Loucy (cell line): Measurements from ENCODE around the gene RNASE7.

ENCODE experiments used
- H2AFZ ChIP-seq: fragments of 200-600 bp; sonication (generic); 2 replicates; pipeline ENCODE4 v1.6.0; 2016; ENCODE audit warnings: antibody characterized with exemption, mild to moderate bottlenecking, low read length, moderate library complexity
- H3F3A ChIP-seq: fragments of 200-600 bp; 2 replicates; pipeline ENCODE4 v1.6.0; 2016; ENCODE audit warnings: antibody characterized with exemption, low read depth, mild to moderate bottlenecking
- H3K27me3 ChIP-seq: fragments of 200-600 bp; sonication (generic); 2 replicates; pipeline ENCODE4 v1.6.1; 2014; ENCODE audit warnings: low read length, mild to moderate bottlenecking; ENCODE audit not compliant: insufficient read depth, poor library complexity, severe bottlenecking
- H3K36me3 ChIP-seq: fragments of 200-600 bp; sonication (generic); 2 replicates; pipeline ENCODE4 v1.6.1; 2016; ENCODE audit warnings: low read length; ENCODE audit not compliant: insufficient read depth
- H3K4me1 ChIP-seq: fragments of 200-600 bp; sonication (generic); 2 replicates; pipeline ENCODE4 v1.5.1; 2014; ENCODE audit warnings: low read length, mild to moderate bottlenecking; ENCODE audit not compliant: insufficient read depth, poor library complexity, severe bottlenecking
- H3K4me2 ChIP-seq: fragments of 200-600 bp; sonication (generic); 2 replicates; pipeline ENCODE4 v1.6.0; 2014; ENCODE audit warnings: antibody characterized with exemption, low read length, low read depth, mild to moderate bottlenecking; ENCODE audit not compliant: poor library complexity, severe bottlenecking
- H3K4me3 ChIP-seq: fragments of 200-600 bp; sonication (generic); 2 replicates; pipeline ENCODE4 v1.5.1; 2014; ENCODE audit warnings: low read length, mild to moderate bottlenecking, mixed read lengths; ENCODE audit not compliant: poor library complexity, severe bottlenecking
- H3K79me2 ChIP-seq: fragments of 200-600 bp; sonication (generic); 2 replicates; pipeline ENCODE4 v1.6.1; 2014; ENCODE audit warnings: low read length; ENCODE audit not compliant: insufficient read depth
- H3K9ac ChIP-seq: fragments of 200-600 bp; sonication (generic); 2 replicates; pipeline ENCODE4 v1.6.0; 2014; ENCODE audit warnings: mild to moderate bottlenecking, low read depth, low read length, moderate library complexity; ENCODE audit not compliant: poor library complexity, severe bottlenecking
- H3K9me2 ChIP-seq: fragments of 200-600 bp; sonication (generic); replicated peaks from 2 replicates; pipeline ENCODE4 v1.6.1; 2016; ENCODE audit warnings: low read depth, low read length, mixed read lengths
- H3K9me3 ChIP-seq: fragments of 200-600 bp; sonication (generic); 2 replicates; pipeline ENCODE4 v1.6.1; 2014; ENCODE audit warnings: mild to moderate bottlenecking, antibody characterized with exemption, low read length, low read depth; ENCODE audit not compliant: insufficient read depth
- H4K20me1 ChIP-seq: fragments of 200-600 bp; sonication (generic); 2 replicates; pipeline ENCODE4 v1.6.0; 2014; ENCODE audit warnings: antibody characterized with exemption, low read length, mild to moderate bottlenecking; ENCODE audit not compliant: insufficient read depth, poor library complexity, severe bottlenecking
- EZH2phosphoT487 ChIP-seq: fragments of 200-600 bp; IDR thresholded peaks from 2 replicates; pipeline ENCODE4 v1.6.1; 2018; ENCODE audit warnings: antibody characterized with exemption, mild to moderate bottlenecking, moderate library complexity, borderline replicate concordance
- TF ChIP-seq, protein P1 (sequence below): fragments of 200-600 bp; sonication (generic); conservative IDR thresholded peaks from 2 replicates; pipeline ENCODE4 v1.5.1; 2014; ENCODE audit warnings: mild to moderate bottlenecking, antibody characterized with exemption, low read length

Gene RNASE7

DNA sequence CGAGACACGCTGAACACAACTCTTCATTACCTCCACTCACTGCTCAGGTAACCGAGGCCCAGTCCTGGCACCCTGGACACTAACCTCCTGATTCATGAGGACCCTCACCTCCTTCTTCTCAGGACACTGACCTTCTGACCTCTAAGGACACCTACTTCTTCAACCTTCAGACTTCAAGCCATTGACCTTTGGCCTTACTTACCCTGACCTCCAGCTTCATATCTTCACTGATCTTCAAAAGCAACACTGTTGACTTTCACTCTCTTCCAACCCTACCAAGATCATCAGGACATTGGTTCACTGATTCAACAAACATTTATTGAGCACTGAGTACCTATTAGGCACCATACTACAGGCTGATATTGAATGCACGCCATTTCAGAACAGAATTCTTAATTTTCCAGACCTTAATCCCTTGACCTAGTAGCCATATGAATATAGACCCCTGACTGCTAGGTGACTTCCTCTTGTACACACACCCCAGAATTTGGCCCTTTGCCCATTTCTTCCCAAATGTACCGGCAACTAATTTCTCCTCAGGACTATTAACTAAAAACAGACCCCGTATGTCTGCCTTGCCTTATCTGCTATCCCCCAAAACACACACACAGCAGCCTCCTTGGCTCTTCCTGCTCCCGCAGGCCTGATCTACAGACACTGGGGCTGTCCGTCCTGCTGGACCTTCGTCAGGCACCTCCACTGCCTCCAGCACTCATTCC, 33.7 kb downstream of the RNASE7 start:
- Histone ChIP-seq H3K9me3 (no peaks in the 10 kb centered on the region), H3K4me1 (peaks cover 19% of the 10 kb centered on the region), H3K79me2 (no peaks in the 10 kb centered on the region), H4K20me1 (no peaks in the 10 kb centered on the region), H3K4me2 (no peak overlapping the region), H3K4me3 (no peak overlapping the region), H3K27me3 (no peaks in the 10 kb centered on the region), H3K9me2 (no peaks in the 10 kb centered on the region), H3K9ac (no peak overlapping the region), H2AFZ (no peak overlapping the region), H3F3A (no peaks in the 10 kb centered on the region), H3K36me3 (no peaks in the 10 kb centered on the region)
- TF ChIP-seq EZH2phosphoT487 = no peak
- TF ChIP-seq, protein P1, sequence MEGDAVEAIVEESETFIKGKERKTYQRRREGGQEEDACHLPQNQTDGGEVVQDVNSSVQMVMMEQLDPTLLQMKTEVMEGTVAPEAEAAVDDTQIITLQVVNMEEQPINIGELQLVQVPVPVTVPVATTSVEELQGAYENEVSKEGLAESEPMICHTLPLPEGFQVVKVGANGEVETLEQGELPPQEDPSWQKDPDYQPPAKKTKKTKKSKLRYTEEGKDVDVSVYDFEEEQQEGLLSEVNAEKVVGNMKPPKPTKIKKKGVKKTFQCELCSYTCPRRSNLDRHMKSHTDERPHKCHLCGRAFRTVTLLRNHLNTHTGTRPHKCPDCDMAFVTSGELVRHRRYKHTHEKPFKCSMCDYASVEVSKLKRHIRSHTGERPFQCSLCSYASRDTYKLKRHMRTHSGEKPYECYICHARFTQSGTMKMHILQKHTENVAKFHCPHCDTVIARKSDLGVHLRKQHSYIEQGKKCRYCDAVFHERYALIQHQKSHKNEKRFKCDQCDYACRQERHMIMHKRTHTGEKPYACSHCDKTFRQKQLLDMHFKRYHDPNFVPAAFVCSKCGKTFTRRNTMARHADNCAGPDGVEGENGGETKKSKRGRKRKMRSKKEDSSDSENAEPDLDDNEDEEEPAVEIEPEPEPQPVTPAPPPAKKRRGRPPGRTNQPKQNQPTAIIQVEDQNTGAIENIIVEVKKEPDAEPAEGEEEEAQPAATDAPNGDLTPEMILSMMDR = no peak

DNA sequence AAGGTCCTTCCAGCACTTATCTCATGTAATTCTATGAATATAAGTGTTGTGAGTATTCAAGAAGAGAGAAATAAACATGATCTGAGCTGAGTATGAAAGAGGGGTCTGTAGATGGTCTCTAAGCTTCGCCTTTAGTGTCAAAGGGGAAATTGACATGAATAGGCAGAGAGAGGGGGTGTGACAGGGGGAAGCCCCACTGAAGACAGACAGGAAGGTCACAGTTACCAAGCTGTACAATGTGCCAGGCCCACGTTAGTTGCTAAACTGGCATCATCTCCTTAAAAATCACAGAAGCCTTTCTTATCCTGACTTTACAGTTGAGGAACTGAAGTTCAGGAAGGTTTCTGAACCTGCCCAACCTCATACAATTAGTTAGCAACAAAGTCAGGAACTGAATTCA, 35.5 kb downstream of the RNASE7 start:
- Histone ChIP-seq H3K27me3 (no peaks in the 10 kb centered on the region), H3F3A (no peaks in the 10 kb centered on the region), H3K9me2 (no peaks in the 10 kb centered on the region), H2AFZ (no peak overlapping the region), H4K20me1 (no peaks in the 10 kb centered on the region), H3K9ac (no peak overlapping the region), H3K36me3 (no peaks in the 10 kb centered on the region), H3K4me1 (peaks cover 5% of the 10 kb centered on the region), H3K4me3 (no peak overlapping the region), H3K9me3 (no peaks in the 10 kb centered on the region), H3K4me2 (no peak overlapping the region), H3K79me2 (no peaks in the 10 kb centered on the region)
- TF ChIP-seq EZH2phosphoT487 = no peak
- TF ChIP-seq, protein P1 = no peak

DNA sequence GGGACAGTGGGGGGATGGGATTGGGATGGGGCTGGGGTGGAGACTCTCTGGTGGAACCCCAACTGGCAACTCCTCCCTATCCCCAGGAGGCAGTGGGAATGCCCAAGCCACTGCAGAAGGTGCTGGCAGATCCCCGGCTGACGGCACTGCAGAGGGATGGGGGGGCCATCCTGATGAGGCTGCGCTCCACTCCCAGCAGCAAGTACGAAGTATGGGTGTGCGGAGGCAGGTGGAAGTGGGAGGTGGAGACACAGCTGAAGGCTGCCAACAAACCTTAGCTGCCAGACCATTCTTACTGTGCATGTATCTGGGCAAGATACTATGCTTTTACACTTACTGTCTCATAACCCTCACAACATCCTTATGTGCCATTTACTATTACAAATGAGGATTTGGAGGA, 36.1 kb downstream of the RNASE7 start:
- Histone ChIP-seq H3K79me2 (no peaks in the 10 kb centered on the region), H3K9ac (no peak overlapping the region), H3K4me2 (no peak overlapping the region), H3K27me3 (no peaks in the 10 kb centered on the region), H3K4me3 (no peak overlapping the region), H3K36me3 (no peaks in the 10 kb centered on the region), H2AFZ (no peak overlapping the region), H3F3A (no peaks in the 10 kb centered on the region), H3K9me2 (no peaks in the 10 kb centered on the region), H4K20me1 (no peaks in the 10 kb centered on the region), H3K9me3 (no peaks in the 10 kb centered on the region), H3K4me1 (no peaks in the 10 kb centered on the region)
- TF ChIP-seq, protein P1 = no peak
- no peak for TF ChIP-seq EZH2phosphoT487
